ENCODE data around the gene CYP3A7. TPM values are rescaled to one million over a fixed set of nuclear protein-coding genes. Genes with fewer than 3 reads are reported as not detected.

Gene CYP3A7
- total and polyA plus RNA-seq, 2 of the 13 experiments (the other 11 are each of a cell fraction or from before 2014, with no cell fraction given) = 5.8 to 6.4 TPM

DNA sequence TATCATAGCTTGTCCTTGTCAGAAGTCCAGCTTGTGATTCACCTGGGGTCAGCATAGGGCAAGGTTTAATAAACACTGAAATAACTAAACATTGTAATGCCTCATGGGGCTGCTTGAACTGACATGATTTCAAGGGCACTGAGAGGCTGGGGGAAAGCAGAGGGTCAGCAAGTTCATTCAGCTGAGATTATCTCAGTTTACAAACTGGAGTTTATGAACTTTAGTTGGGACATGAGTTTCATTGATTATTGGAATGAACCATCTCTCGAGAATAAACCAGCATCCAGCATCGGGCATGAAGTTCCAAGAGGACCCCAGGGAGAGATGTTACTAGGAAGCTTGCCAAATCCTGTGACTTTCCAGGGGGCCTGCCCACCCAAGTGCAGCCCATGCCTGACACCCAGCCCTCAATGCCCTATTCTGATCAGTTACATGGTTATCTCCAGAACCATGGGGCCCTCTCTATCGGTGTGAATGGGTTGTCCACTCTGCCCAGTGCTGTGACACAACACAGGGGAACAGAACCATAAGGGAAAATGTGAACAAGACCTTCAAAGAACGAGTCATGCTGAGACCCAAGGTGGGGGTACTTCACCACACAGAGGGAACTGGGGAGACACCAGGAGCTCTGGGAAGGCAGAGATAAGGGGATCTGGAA, 7.9 kb upstream of the CYP3A7 start (continued):
- TF ChIP-seq ZNF383 (CRISPR knock-in tag; IDR thresholded peaks at IDR 0.05; ENCODE audit: borderline replicate concordance) (no peak), NCOA1 (CRISPR knock-in tag; IDR thresholded peaks at IDR 0.05) (peak; percentile 56; the same call in 1 of the 2 replicates), MEIS1 (CRISPR knock-in tag; IDR thresholded peaks at IDR 0.05; ENCODE audit: borderline replicate concordance) (no peak), ISX (CRISPR knock-in tag; conservative IDR thresholded peaks at IDR 0.05) (no peak), HDAC2 (CRISPR knock-in tag; IDR thresholded peaks at IDR 0.05) (peak; percentile 93), ZFX (CRISPR knock-in tag; IDR thresholded peaks at IDR 0.05; ENCODE audit: low read depth) (peak; percentile 22; the same call in 1 of the 2 replicates), AHR (CRISPR knock-in tag; IDR thresholded peaks at IDR 0.05) (no peak), TCF12 (IDR thresholded peaks at IDR 0.05) (no peak), TCF12 (CRISPR knock-in tag; IDR thresholded peaks at IDR 0.05) (0 out of 2 replicates have a peak, but pooled peaks have one; percentile 23), BRD4 (CRISPR knock-in tag; IDR thresholded peaks at IDR 0.05) (no peak), RCOR2 (CRISPR knock-in tag; IDR thresholded peaks at IDR 0.05) (peak; percentile 69; the same call in 1 of the 2 replicates), HNF4G (IDR thresholded peaks at IDR 0.05; ENCODE audit: borderline replicate concordance, low read depth, low read length) (peak; percentile 35; the same call in 1 of the 2 replicates), HNF4G (CRISPR knock-in tag; IDR thresholded peaks at IDR 0.05; ENCODE audit: borderline replicate concordance, low read depth) (peak; percentile 47; the same call in 1 of the 2 replicates), GATA4 (IDR thresholded peaks at IDR 0.05; ENCODE audit: borderline replicate concordance, low read depth) (peak; percentile 32; the same call in 1 of the 2 replicates), SOX6 (IDR thresholded peaks at IDR 0.05) (no peak), SOX6 (CRISPR knock-in tag; IDR thresholded peaks at IDR 0.05) (peak; percentile 92), KAT2B (IDR thresholded peaks at IDR 0.05; ENCODE audit: borderline replicate concordance, low read depth, low read length) (0 out of 2 replicates have a peak, but pooled peaks have one; percentile 8), RXRA (CRISPR knock-in tag; IDR thresholded peaks at IDR 0.05) (peak; percentile 80; the same call in 1 of the 2 replicates)
- TF ChIP-seq, protein P1, sequence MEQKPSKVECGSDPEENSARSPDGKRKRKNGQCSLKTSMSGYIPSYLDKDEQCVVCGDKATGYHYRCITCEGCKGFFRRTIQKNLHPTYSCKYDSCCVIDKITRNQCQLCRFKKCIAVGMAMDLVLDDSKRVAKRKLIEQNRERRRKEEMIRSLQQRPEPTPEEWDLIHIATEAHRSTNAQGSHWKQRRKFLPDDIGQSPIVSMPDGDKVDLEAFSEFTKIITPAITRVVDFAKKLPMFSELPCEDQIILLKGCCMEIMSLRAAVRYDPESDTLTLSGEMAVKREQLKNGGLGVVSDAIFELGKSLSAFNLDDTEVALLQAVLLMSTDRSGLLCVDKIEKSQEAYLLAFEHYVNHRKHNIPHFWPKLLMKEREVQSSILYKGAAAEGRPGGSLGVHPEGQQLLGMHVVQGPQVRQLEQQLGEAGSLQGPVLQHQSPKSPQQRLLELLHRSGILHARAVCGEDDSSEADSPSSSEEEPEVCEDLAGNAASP (CRISPR knock-in tag; IDR thresholded peaks at IDR 0.05; ENCODE audit: borderline replicate concordance) = peak; percentile 92; the same call in 1 of the 2 replicates
- TF ChIP-seq, protein P2, sequence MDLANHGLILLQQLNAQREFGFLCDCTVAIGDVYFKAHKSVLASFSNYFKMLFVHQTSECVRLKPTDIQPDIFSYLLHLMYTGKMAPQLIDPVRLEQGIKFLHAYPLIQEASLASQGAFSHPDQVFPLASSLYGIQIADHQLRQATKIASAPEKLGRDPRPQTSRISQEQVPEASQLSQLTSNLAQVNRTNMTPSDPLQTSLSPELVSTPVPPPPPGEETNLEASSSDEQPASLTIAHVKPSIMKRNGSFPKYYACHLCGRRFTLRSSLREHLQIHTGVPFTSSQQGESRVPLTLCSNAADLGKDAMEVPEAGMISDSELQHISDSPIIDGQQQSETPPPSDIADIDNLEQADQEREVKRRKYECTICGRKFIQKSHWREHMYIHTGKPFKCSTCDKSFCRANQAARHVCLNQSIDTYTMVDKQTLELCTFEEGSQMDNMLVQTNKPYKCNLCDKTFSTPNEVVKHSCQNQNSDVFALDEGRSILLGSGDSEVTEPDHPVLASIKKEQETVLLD (CRISPR knock-in tag; IDR thresholded peaks at IDR 0.05; ENCODE audit: low read depth) = no peak
- TF ChIP-seq, protein P3, sequence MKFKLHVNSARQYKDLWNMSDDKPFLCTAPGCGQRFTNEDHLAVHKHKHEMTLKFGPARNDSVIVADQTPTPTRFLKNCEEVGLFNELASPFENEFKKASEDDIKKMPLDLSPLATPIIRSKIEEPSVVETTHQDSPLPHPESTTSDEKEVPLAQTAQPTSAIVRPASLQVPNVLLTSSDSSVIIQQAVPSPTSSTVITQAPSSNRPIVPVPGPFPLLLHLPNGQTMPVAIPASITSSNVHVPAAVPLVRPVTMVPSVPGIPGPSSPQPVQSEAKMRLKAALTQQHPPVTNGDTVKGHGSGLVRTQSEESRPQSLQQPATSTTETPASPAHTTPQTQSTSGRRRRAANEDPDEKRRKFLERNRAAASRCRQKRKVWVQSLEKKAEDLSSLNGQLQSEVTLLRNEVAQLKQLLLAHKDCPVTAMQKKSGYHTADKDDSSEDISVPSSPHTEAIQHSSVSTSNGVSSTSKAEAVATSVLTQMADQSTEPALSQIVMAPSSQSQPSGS (CRISPR knock-in tag; IDR thresholded peaks at IDR 0.05) = peak; percentile 41; the same call in 1 of the 2 replicates
- TF ChIP-seq, protein P4, sequence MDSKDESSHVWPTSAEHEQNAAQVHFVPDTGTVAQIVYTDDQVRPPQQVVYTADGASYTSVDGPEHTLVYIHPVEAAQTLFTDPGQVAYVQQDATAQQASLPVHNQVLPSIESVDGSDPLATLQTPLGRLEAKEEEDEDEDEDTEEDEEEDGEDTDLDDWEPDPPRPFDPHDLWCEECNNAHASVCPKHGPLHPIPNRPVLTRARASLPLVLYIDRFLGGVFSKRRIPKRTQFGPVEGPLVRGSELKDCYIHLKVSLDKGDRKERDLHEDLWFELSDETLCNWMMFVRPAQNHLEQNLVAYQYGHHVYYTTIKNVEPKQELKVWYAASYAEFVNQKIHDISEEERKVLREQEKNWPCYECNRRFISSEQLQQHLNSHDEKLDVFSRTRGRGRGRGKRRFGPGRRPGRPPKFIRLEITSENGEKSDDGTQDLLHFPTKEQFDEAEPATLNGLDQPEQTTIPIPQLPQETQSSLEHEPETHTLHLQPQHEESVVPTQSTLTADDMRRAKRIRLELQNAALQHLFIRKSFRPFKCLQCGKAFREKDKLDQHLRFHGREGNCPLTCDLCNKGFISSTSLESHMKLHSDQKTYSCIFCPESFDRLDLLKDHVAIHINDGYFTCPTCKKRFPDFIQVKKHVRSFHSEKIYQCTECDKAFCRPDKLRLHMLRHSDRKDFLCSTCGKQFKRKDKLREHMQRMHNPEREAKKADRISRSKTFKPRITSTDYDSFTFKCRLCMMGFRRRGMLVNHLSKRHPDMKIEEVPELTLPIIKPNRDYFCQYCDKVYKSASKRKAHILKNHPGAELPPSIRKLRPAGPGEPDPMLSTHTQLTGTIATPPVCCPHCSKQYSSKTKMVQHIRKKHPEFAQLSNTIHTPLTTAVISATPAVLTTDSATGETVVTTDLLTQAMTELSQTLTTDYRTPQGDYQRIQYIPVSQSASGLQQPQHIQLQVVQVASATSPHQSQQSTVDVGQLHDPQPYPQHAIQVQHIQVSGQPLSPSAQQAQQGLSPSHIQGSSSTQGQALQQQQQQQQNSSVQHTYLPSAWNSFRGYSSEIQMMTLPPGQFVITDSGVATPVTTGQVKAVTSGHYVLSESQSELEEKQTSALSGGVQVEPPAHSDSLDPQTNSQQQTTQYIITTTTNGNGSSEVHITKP (CRISPR knock-in tag; IDR thresholded peaks at IDR 0.05; ENCODE audit: low read depth) = peak; percentile 94
